Measurements from ENCODE around the gene DPYD.

Gene DPYD

GRCh38 chr1:97119260-97120158 lies 801.3 kb downstream of the DPYD start:
- no peak overlapping the region for H3K4me3 ChIP-seq (ENCODE audit: low read length)
- TF ChIP-seq CTCF (conservative IDR thresholded peaks at IDR 0.05; ENCODE audit: low read length): no peak
- DNase-seq (ENCODE audit: low read depth): no peak

- no peak overlapping the region for H3K4me3 ChIP-seq (ENCODE audit: low read length)
- no peak for DNase-seq (ENCODE audit: low read depth)
- TF ChIP-seq CTCF (conservative IDR thresholded peaks at IDR 0.05; ENCODE audit: low read length): no peak
Observed at GRCh38 chr1:97114842-97115241, 806.0 kb downstream of the DPYD start.

- H3K4me3 ChIP-seq (ENCODE audit: low read length): no peak overlapping the region
- no peak for DNase-seq (ENCODE audit: low read depth)
- no peak for TF ChIP-seq CTCF (conservative IDR thresholded peaks at IDR 0.05; ENCODE audit: low read length)
Observed at GRCh38 chr1:97112442-97112841, 808.4 kb downstream of the DPYD start.

GRCh38 chr1:97108179-97108578 lies 812.7 kb downstream of the DPYD start:
- peak; percentile 4 for DNase-seq (ENCODE audit: low read depth)
- no peak overlapping the region for H3K4me3 ChIP-seq (ENCODE audit: low read length)
- no peak for TF ChIP-seq CTCF (conservative IDR thresholded peaks at IDR 0.05; ENCODE audit: low read length)

GRCh38 chr1:97105531-97105930 lies 815.3 kb downstream of the DPYD start:
- peak; percentile 64 for DNase-seq (ENCODE audit: low read depth)
- TF ChIP-seq CTCF (conservative IDR thresholded peaks at IDR 0.05; ENCODE audit: low read length): no peak
- H3K4me3 ChIP-seq (ENCODE audit: low read length): no peak overlapping the region

GRCh38 chr1:97101509-97101908 lies 819.3 kb downstream of the DPYD start:
- no peak for TF ChIP-seq CTCF (conservative IDR thresholded peaks at IDR 0.05; ENCODE audit: low read length)
- no peak for DNase-seq (ENCODE audit: low read depth)
- no peak overlapping the region for H3K4me3 ChIP-seq (ENCODE audit: low read length)

GRCh38 chr1:97097404-97097925 lies 823.4 kb downstream of the DPYD start:
- DNase-seq (ENCODE audit: low read depth): no peak
- no peak overlapping the region for H3K4me3 ChIP-seq (ENCODE audit: low read length)
- no peak for TF ChIP-seq CTCF (conservative IDR thresholded peaks at IDR 0.05; ENCODE audit: low read length)

Measured in AG10803 (cell line).